ENCODE data around the gene OR2F1.
"Not testable (repeated sequence)": the region's sequence is repeated elsewhere in the genome, so short reads cannot be mapped to it uniquely, and the experiment has no call there.

OR2F1 gene

GRCh38 chr7:144009361-144009760 is 54.7 kb downstream of the OR2F1 start:
- TF ChIP-seq CTCF (IDR thresholded peaks at IDR 0.05; ENCODE audit: low read depth, low read length): no peak
- no peak for DNase-seq (ENCODE audit: extremely low read depth, low read depth)

GRCh38 chr7:144010061-144010460 is 55.4 kb downstream of the OR2F1 start:
- not testable (repeated sequence) for DNase-seq (ENCODE audit: extremely low read depth, low read depth)

- DNase-seq (ENCODE audit: extremely low read depth, low read depth): not testable (repeated sequence)
These were observed 56.2 kb downstream of the OR2F1 start for GRCh38 chr7:144010821-144011220.

GRCh38 chr7:144011458-144012230 is 57.0 kb downstream of the OR2F1 start:
- DNase-seq (ENCODE audit: extremely low read depth, low read depth): peak; percentile 11
- peak; percentile 39 for TF ChIP-seq CTCF (IDR thresholded peaks at IDR 0.05; ENCODE audit: low read depth, low read length)

Measured in AG09319 (cell line).